Activated gamma-delta T cell treated with Interleukin-2 at 50 U/mL for 16 hours (primary cell): ENCODE data around the gene RBM15.

Experiments
- DNase-seq: peaks from one replicate; pipeline ENCODE4 v3.0.0-alpha.2; 2020

RBM15 gene

DNA sequence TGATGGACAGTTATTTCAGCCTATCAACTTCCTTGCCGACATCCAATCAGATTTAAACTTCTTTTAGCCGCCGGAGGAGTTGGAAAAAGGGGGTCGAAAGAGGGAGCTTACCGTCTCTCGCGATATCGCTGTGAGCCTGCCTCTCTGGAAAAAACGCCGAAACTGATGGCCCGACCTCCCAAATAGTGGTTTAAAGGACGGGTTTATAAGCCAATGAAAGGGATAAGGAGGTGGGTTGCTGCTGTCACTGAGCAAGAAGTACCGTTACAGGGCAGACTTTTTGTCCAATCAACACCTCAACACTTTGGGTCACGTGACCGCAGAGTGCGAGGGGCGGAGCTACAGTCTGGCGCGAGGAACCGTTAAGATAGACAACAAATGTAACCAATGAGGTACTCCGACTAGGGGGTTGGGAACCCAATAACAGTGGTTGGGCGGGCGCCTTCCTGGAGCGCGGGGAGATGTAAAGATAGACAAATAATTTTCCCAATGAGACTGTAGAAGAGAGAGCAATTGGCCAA, at the start of gene RBM15:
TSS of gene RBM15 (plus strand) at position 492 of the 521 bp plus-strand sequence. CDS start at position 521, 29 bp downstream.
- peak; percentile 95 for DNase-seq

DNA sequence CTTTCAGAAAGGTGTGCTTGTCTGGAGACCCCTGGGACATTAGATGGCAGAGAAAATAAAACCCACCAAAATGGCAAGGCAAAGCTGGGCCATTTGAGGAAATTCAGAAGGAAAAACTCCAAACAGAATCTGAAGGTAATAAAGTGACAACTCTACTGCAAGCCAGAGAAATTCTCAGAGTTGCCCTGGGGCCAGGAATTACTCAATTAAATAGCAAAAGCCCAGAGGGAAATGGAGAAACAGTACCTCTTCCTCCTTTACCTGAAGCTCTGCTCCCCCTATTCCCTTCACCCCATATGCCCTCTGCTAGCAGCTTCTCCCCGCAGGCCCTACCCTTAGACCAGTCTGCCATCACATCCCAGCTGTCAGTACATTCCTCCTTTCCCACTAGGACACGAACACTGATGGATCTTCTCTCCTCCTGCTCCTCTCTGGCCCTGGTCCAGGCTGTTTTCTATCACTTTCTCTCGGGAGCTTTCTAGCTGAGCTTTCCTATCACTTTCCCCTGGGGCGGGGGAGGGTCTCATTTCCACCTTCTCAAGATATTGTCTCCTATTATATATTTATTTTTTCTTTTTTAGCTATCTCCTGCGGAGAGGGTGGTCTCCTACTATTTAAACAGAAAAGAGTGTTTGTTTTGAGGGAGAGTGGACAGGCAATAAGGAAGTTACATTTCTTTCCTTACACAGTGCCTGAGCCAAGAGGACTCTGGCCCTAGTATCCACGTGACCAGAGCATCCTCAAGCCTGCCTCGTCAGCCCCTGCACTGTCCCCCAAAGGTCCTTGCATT, 47.7 kb upstream of the RBM15 start:
- DNase-seq, result no peak

- no peak for DNase-seq
These were observed 47.0 kb upstream of the RBM15 start for GRCh38 chr1:110292031-110292741.

GRCh38 chr1:110293601-110294104, 45.5 kb upstream of the RBM15 start:
- DNase-seq, result no peak

GRCh38 chr1:110294308-110294707, 44.9 kb upstream of the RBM15 start:
- DNase-seq, result no peak

DNA sequence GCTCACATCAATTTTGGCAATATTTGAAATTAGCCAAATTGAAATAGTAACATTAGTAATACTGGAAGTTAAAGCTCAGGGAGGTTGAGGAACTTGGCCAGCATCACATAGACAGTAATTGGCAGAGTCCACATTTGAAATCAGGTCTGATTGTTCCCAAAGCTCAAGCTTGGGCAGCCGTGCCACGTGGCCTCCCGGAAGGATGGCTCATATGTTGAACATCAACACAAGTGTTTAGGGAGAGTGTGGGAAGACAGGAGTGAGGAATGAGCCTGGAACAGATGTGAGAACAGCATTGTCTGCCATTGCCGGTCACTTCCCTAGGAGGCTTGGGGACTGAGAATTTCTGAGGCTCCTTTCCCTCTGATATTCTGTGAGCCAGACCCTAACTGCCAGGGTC, 40.2 kb upstream of the RBM15 start:
- no peak for DNase-seq

- no peak for DNase-seq
These were observed 38.6 kb upstream of the RBM15 start for GRCh38 chr1:110300412-110301085.

- no peak for DNase-seq
These were observed 36.3 kb upstream of the RBM15 start for GRCh38 chr1:110302836-110303235.

DNA sequence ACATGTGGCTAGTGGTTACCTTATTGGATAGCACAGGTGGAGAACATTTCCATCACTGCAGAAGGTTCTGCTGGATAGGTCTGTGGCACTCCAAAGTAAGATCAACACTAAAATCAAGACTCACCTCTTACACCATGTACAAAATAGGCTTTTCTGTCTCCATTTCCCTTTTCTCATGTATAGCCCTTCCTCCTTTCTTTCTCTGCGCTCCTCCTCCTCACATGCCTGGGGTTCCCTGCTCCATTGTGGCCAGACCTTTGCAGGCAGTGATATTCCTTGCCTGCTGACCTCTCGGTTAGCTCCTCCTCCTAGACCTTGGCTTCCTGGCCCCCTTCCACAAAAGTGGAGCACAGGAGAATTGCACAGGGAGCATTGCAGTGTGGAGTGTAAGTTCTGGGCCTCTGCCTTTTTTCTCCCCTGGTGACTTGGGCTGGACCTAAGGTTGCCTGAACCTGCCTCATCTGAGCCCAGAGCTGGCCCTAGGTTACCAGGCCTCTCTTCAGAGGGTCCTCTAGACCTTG, 33.2 kb upstream of the RBM15 start:
- no peak for DNase-seq

GRCh38 chr1:110307239-110307974, 31.8 kb upstream of the RBM15 start:
- DNase-seq, result no peak

- DNase-seq, result no peak
These were observed 30.9 kb upstream of the RBM15 start for GRCh38 chr1:110308247-110308646.

DNA sequence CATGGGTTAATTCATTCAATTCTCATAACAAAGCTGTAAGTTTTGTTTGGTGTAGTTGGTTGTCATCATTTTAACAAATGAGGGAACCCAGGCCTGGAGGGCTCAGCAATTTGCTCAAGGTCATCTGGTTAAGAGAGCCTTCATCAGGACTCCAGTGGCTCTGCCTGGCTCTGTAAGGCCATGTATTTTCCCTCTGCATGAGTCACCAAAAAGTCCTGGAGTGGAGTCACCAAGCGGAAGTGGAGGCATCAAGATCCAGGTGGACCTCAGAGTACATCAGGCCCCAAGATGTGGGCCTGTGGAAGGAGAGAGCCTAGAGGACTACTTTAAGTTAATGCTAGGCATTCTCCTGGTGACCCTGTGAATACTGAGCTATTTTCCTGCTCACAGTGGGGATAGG, 30.0 kb upstream of the RBM15 start:
- no peak for DNase-seq

- DNase-seq, result no peak
These were observed 29.4 kb upstream of the RBM15 start for GRCh38 chr1:110309767-110310166.

DNA sequence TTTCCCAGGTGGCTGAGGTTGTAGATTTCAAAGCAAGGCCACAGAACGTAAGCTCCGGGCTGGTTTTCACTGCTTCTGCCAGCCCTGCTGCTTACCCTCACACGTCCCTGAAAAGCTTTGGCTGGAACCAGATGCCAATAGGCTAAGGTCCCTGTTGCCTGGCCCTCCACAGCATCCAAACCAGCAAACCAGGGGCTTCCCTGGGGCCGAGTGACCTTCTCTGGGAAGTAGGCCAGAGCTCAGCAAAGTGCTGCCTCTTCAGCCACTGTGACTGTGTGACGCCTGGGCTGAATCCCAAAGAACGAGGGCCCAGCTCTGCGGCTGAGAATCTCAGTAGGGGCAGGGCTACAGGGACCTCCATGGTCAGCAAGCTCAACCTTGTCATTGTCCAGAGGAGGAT, 28.9 kb upstream of the RBM15 start:
- no peak for DNase-seq

DNA sequence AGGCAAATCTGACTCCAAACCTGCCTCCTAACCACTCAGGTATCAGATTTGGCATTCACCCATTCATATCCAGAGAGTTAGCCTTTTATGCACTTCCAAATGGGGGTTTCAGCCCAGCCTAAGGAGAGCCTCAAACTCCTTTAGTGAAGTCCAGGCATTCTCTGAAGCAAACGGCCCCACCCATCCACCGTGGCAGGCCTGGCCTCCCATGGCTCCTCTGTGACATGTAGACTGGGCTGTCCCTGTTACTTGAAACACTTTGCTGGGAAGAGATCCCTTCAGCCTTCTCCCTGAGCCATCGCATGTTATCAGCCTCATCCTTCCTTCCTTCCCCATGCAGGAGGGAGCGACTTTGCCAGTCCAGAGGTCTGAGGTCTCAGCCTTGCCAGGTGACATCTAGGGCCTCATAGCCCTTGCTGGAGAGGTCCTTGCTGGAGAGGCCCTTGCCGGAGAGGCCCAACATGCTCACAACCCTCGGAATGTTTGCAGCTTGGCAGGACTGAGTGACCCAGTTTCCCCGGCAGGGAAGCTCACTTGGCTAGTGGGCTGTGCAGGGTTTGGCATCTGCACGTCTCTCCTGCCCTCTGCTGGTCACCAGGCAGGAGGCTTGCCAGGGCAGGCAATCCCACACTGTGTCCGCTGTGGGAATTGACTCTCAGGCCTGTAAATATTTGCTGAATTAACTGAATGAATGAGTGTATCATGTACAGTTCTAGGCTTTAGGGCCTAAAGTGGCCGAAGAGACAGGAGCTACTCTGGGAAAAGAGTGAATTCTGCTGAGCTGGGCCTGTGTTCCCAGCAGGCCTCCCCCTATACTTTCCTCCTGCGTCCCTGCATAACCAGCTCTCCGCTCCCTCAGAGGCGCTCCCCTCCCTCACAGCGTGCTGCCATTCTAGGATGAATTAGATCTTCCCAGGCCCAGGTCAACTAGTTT, 26.7 kb upstream of the RBM15 start:
- peak; percentile 68 for DNase-seq

GRCh38 chr1:110316735-110317134, 22.4 kb upstream of the RBM15 start:
- DNase-seq, result no peak

GRCh38 chr1:110318046-110318445, 21.1 kb upstream of the RBM15 start:
- DNase-seq, result no peak

DNA sequence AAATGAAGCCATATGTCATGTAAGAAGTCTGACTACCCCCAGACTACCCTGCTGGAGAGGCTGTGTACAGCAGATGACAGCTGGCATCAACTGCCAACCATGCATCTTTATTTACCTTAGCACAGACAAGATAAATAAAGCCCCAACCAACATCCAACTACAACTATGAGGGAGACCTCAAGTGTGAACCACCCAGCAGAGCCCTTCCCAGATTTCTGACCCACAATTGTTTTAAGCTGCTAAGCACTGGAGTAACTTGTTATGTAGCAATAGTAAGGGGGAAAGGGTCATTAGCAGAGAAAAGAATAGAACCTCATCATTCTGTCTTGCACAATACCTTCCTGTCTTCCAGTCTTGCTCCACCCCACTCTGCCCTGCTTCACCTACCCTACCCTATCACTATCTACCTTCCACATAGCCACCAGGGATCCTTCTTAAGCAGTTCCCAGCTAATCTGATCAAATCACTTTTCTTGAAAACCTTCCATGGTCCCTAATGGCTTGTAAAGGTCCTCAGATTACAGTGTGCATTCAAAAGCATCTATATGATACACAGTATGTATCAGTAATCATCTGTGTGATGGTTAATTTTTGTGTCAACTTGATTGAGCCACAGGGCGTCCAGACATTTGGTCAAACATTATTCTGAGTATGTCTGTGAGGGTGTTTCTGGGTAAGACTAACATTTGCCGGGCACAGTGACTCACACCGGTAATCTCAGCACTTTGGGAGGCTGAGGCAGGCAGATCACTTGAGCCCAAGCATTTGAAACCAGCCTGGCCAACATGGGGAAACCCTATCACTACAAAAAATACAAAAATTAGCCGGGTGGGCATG, 19.6 kb upstream of the RBM15 start:
- no peak for DNase-seq

DNA sequence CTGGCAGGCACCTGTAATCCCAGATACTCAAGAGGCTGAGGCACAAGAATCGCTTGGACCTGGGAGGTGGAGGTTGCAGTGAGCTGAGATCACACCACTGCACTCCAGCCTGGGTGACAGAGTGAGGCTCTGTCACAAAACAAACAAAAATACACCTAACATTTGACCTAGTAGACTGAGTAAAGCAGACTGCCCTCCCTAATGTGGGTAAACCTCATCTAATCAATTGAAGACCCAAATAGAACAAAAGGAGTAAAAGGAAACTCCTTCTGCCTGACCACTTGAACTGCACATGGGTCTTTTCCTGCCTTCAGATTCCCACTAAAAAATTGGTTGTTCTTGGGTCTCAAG, 19.0 kb upstream of the RBM15 start:
- no peak for DNase-seq

GRCh38 chr1:110321045-110321444, 18.1 kb upstream of the RBM15 start:
- no peak for DNase-seq
